Measurements from ENCODE around the gene RASGRP4. TPM values are rescaled to one million over a fixed set of nuclear protein-coding genes. Genes with fewer than 3 reads are reported as not detected.
A peak's percentile ranks its signal among the peaks of the same experiment; 100 is the strongest.
"Not testable (repeated sequence)": the region's sequence is repeated elsewhere in the genome, so short reads cannot be mapped to it uniquely, and the experiment has no call there.

The RASGRP4 gene
- total RNA-seq, 1 donor from 2014 or later: 8.4 TPM

DNA sequence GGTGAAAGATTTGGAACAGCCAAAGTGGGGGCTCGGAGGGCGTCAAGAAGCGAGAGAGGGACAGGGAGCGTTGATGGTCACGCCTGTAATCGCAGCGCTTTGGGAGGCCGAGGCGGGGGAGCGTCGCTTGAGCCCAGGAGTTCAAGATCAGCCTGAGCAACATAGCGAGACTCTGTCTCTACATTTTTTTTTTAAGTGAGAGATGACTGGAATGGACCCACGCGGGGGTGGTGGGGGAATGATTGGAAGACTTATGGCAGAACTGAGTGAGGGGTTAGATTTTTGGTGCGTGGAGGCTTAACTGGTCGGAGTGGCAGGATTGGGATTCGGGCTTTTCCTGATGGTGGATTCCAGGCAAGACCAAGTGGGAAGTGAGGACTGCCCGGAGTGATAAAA, 50.9 kb downstream of the RASGRP4 start:
- no peak for DNase-seq (ENCODE audit: low spot score)

DNA sequence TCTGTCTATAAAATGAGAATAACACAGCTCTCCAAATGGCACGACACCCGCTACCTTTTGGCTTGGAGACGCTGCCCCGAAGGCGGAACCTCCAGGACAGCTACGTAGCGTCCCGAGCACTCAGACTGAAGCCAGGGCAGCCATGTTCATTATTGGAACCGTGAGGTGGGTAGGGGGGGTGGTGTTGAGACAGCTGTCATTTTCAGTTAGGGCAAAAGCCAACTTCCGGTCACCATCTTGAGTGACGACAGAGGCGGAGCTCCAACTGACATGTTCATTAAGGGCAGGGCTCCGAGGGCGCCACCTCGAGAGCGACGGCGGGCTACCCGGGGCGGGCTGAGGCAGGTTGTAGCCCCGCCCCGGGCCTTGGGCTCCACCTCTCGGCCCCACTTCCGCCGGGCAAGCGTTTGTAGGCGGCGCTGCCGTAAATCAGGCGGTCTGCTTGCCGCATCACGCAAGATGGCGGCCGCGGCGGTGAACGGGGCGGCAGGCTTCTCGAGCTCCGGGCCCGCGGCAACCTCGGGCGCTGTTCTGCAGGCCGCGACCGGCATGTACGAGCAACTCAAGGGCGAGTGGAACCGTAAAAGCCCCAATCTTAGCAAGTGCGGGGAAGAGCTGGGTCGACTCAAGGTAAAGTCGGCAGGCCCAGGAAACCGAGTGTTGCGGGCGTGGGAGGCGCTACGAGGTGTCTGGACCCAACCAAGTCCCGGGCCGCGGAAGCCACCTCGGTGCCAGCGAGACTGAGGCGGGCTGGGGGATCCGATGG, 51.5 kb downstream of the RASGRP4 start, which contains the start of gene PSMD8:
PSMD8 (plus strand) TSS at position 240 of the 766 bp plus-strand sequence; CDS start at position 271, 31 bp downstream.
- peak; percentile 100 for DNase-seq (ENCODE audit: low spot score)

DNA sequence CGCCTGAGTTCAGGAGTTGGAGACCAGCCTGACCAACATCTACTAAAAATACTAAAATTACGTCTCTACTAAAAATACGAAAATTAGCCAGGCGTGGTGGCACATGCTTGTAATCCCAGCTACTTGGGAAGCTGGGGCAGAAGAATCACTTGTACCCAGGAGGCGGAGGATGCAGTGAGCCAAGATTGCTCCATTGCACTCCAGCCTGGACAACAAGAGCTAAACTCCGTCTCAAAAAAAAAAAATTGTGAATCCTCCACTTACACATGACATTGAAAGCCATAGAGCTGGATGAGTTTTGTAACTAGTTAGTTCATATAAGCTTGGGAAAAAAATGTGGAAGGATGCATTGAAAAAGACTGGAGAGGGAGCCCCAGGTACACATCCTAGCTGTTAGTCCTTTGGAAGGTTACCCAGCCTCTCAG, 52.1 kb downstream of the RASGRP4 start:
- no peak for DNase-seq (ENCODE audit: low spot score)

DNA sequence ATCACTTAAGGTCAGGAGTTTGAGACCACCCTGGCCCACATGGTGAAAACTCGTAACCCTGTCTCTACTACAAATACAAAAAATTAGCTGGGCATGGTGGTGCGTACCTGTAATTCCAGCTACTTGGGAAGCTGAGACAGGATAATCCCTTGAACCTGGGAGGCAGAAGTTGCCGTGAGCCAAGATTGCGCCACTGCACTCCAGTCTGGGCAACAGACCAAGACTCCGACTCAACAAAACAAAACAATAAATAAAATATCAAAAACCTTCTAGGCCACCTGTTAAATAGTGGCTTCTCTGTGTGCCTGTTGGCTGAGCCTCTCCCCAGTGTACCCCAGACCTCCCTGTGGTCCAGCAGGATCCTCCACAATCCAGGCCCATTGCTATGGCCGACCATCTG, 54.9 kb downstream of the RASGRP4 start:
- DNase-seq (ENCODE audit: low spot score): no peak

DNA sequence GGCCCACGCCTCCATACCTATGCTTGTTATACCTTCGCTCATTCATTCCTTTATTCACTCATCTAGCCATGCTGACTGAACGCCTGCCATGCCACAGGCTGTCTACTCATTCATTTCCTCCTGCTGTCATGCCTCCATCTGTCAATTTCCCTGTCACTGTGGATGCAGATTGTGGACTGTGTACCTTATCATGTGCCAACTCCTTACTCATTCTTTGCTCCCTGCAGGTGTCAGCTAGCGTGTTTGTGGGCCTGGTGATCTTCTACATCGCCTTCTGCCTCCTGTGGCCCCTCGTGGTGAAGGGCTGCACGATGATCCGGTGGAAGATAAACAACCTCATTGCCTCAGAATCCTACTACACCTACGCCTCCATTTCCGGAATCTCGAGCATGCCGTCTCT, 55.7 kb downstream of the RASGRP4 start:
- DNase-seq (ENCODE audit: low spot score): no peak

DNA sequence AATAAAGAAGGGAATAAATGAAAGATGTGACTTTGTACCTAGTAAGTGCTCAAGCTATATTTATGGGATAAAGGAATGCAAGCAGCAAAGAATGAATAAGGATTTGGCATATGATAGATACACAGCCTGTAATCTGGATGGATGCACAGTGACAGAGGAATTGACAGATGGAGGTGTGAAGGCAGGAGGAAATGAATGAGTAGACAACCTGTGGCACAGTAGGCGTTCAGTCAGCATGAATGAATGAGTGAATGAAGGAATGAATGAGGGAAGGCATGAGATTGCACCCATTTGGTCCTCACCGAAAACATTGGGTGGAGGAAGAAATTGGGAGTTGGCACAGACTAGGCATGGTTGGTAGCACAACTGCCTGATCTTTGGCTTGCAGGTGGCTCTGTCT, 56.4 kb downstream of the RASGRP4 start:
- no peak for DNase-seq (ENCODE audit: low spot score)

DNA sequence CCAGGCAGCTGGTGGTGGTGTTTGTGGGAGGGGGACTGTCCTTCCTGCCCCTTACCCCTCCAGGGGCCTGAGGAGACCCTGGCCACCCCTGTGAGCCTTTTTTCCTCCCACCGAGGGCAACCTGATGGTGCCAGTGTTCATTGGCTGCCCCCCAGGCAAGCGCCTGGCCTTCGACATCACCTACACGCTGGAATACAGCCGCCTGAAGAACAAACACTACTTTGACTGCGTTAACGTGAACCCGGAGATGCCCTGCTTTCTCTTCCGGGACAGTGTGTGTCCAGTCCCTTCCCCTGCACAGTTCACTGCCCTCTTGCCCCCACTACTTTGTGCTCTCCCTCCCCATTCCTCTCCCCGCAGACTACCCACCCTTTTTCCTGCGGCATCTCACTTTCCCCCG, 59.0 kb downstream of the RASGRP4 start:
- DNase-seq (ENCODE audit: low spot score): no peak

DNA sequence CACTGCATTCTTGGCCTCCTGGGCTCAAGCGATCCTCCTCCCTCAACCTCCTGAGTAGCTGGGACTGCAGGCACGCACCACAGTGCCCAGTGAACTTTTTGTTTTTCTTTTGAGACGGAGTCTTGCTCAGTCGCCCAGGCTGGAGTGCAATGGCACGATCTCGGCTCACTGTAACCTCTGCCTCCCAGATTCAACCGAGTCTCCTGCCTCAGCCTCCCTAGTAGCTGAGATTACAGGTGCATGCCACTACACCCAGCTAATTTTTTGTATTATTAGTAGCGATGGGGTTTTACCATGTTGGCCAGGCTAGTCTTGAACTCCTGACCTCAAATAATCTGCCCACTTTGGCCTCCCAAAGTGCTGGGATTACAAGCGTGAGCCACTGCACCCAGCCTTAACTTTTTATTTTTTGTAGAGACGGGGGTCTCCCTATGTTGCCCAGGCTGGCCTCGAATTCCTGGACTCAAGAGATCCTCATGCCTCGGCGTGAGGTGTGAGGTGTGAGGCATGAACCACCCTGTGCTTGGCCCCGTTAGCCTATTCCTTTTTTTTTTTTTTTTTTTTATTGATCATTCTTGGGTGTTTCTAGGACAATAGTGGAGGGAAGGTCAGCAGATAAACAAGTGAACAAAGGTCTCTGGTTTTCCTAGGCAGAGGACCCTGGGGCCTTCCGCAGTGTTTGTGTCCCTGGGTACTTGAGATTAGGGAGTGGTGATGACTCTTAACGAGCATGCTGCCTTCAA, 62.9 kb downstream of the RASGRP4 start:
- DNase-seq (ENCODE audit: low spot score): not testable (repeated sequence)

DNA sequence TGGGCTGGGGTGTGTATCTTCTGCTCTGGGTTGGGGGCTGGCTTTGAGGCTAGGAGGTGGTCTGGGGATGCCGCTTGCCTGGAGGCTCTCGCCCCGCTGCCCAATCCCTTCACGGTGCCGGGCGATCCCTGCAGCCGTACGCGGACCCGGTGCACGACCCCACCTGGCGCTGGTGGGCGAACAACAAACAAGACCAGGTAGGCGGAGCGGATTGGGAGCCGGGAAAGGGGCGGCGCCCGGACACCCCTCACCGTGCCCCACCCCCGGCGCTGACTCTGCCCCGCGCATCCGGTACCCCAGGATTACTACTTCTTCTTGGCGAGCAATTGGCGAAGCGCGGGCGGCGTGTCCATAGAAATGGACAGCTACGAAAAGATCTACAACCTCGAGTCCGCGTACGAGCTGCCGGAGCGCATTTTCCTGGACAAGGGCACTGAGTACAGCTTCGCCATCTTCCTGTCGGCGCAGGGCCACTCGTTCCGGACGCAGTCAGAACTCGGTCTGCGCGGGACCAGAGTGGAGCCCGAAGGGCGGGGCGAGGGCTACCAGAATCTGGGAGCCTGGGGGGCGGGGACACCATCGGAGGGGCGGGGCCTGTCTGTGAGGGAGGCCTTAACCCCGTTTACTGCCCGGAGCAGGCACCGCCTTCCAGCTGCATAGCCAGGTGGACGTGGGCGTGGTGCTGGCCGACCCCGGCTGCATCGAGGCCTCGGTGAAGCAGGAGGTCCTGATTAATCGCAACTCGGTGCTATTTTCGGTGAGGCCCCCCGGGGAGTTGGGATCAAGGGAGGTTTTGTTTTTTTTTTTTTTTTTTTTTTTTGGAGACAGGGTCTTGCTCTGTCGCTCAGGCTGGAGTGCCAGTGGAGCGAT, 63.7 kb downstream of the RASGRP4 start:
- DNase-seq (ENCODE audit: low spot score): peak; percentile 91

DNA sequence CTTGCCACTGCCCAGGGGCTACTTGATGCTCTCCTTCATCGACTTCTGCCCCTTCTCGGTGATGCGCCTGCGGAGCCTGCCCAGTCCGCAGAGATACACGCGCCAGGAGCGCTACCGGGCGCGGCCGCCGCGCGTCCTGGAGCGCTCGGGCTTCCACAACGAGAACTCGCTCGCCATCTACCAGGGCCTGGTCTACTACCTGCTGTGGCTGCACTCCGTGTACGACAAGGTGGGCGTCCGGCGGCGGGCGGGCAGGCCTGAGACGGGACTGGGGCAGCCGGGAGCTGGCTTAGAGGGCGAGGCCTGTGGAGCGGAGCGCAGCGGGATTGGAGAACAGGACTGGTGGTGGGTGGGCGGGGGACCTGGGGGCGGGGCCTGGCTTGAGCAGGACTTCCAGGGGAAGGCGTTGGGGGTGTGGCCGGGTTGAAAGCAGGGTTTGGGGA, 64.4 kb downstream of the RASGRP4 start:
- peak; percentile 91 for DNase-seq (ENCODE audit: low spot score)

DNA sequence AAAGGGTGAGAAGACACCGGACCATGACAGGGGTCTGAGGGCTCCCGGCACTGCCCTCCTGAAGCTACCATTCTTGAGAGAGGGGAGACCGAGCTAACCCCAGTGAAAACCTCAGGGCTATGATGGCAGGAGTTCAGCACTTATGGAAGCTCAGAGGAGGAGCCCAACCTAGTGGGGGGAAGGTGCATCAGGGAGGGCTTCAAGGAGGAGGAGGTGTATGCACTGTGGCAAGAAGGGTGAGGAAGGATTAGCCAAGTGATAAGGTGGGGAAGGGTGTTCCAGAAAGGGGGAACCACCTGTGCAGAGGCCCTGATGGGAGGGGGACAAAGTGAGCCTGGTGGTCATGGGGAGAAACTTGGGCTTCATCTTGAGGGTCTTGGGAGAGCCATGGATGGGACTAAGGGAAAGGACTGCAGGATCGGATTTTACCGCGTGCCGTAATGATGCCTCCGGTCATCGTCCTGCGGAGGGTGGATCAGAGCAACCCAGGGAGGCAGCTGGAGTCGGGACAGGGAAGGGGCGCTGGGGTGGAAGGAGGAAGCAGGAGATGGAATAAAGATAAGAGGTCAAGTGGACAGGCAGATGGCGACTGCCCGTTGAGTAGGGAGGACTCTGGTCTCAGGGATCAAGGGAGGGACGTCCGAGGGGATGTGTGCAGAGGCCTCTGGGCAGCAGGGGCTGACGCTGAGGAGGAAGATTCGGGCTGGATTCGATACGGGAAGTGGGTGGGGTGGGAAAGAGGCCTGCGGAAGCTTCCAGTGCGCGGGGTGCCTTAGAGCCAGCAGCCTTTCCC, 65.0 kb downstream of the RASGRP4 start:
- no peak for DNase-seq (ENCODE audit: low spot score)

DNA sequence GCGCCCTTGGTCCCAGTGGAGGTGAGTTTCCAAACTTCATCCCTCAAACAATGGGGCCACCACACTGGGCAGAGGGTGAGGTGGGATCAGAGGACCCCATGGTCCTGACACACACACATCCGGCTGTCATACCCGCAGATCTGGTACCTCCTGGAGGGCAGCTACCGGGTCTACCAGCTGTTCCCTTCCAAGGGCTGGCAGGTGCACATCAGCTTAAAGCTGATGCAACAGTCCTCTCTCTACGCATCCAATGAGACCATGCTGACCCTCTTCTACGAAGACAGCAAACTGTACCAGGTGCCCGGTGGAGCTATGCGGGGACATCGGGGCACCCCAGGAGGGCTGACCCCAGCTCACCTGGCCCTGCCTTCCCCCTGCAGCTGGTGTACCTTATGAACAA, 65.7 kb downstream of the RASGRP4 start:
- no peak for DNase-seq (ENCODE audit: low spot score)

DNA sequence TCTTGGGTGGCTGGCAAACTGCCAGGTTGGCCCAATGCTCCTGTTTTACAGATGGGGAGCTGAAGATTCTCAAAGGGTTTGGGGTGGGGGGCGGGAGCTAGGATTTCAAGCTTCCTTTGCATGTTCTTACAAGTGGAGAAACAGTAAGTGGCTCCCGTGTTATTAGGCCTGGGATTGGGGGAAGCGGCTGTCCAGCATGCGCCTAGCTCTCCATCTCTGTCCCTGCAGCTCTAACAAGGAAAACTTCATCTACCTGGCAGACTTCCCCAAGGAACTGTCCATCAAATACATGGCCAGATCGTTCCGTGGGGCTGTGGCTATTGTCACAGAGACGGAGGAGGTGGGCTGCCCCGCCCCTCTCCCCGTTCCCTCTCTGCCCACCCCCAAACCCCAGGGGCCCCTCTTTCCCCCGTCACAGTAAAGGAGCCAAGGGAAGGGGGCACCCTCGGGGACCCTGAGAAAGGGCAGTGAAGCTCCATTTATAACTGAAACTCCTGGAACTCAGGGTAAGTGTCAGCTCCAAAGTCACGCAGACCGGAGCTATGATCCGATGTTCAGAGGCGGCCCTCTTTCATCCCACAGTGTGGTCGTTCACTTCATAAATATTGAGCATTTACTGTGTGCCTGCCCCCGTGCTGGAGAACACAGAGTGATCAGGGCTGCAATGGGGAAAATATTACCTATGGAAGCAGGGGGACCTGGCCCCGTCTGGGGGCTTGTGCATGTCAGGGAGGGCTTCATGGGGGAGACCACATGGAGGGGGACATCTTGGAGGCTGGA, 66.6 kb downstream of the RASGRP4 start:
- DNase-seq (ENCODE audit: low spot score): no peak

Other genes with a start within 250 kb of the RASGRP4 start
- gene DPF1, start 202.0 kb downstream of the RASGRP4 start, total RNA-seq: not detected
- 193 TPM for gene PPP1R14A, start 169.8 kb downstream of the RASGRP4 start, total RNA-seq
- gene SPINT2, start 161.6 kb downstream of the RASGRP4 start, total RNA-seq: 13.8 TPM
- 2.2 TPM for gene C19orf33, start 122.0 kb downstream of the RASGRP4 start, total RNA-seq
- 36.5 TPM for gene YIF1B, start 110.3 kb downstream of the RASGRP4 start, total RNA-seq
- gene KCNK6, start 106.4 kb downstream of the RASGRP4 start, total RNA-seq: 14.3 TPM
- gene CATSPERG, start 90.4 kb downstream of the RASGRP4 start, total RNA-seq: 3.2 TPM
- gene PSMD8, start 51.6 kb downstream of the RASGRP4 start, total RNA-seq: 288 TPM
- gene GGN, start 38.2 kb downstream of the RASGRP4 start, total RNA-seq: 1.0 TPM
- 2.2 TPM for gene SPRED3, start 37.5 kb downstream of the RASGRP4 start, total RNA-seq
- gene FAM98C, start 23.1 kb downstream of the RASGRP4 start, total RNA-seq: 11.8 TPM
- 4.8 TPM for gene RYR1, start 7.5 kb upstream of the RASGRP4 start, total RNA-seq
- 3.9 TPM for gene MAP4K1, start 191.7 kb upstream of the RASGRP4 start, total RNA-seq
- 252 TPM for gene EIF3K, start 193.0 kb upstream of the RASGRP4 start, total RNA-seq
- 431 TPM for gene ACTN4, start 221.4 kb upstream of the RASGRP4 start, total RNA-seq